AG04449 (cell line): ENCODE data around the gene FOXE1.

Experiments used
- CTCF ChIA-PET: fragments of 350-600 bp; formaldehyde crosslinking; extraction: SDS; loops from one replicate; lab custom pipeline; 2021; ENCODE audit warnings: antibody characterized with exemption; lab: Yijun Ruan, JAX
- POLR2A ChIA-PET: fragments of 400-600, 350-600 bp; formaldehyde crosslinking; extraction: SDS; loops from one replicate; lab custom pipeline; 2020; ENCODE audit warnings: antibody characterized with exemption, inconsistent platforms; lab: Yijun Ruan, JAX
- DNase-seq: peaks from one replicate; pipeline ENCODE4 v3.0.0-alpha.2; 2010; ENCODE audit warnings: low read depth, low spot score
- H3K4me3 ChIP-seq: 2 replicates; pipeline ENCODE4 v1.5.1; 2011; ENCODE audit warnings: low read depth, mild to moderate bottlenecking, control low read depth, low read length
- CTCF ChIP-seq: IDR thresholded peaks from one replicate; pipeline ENCODE4 v1.5.1; 2011; ENCODE audit warnings: mild to moderate bottlenecking, moderate library complexity, low read length, control low read depth, inconsistent platforms; ENCODE audit not compliant: insufficient read depth; ENCODE audit errors: missing control alignments

FOXE1 gene

GRCh38 chr9:97854696-97855485 lies 1.9 kb downstream of the FOXE1 start:
- no peak for TF ChIP-seq CTCF
- CTCF ChIA-PET = interaction anchor here (1.1 kb wide), 1 partner anchor 46 kb away, joined by 3 read pairs; no protein-coding TSS in a partner anchor
- H3K4me3 ChIP-seq = no peak overlapping the region
- no peak for DNase-seq
- POLR2A ChIA-PET = no interaction called here

- ChIA-PET POLR2A (no interaction called here), CTCF (no interaction called here)
- TF ChIP-seq CTCF = no peak
- no peak overlapping the region for H3K4me3 ChIP-seq
- no peak for DNase-seq
These were observed 2.5 kb downstream of the FOXE1 start for GRCh38 chr9:97855486-97855875.

- POLR2A ChIA-PET = no interaction called here
- no peak overlapping the region for H3K4me3 ChIP-seq
- CTCF ChIA-PET = no interaction called here
- no peak for TF ChIP-seq CTCF
- DNase-seq = no peak
These were observed 2.9 kb downstream of the FOXE1 start for GRCh38 chr9:97855899-97856298.

- ChIA-PET CTCF (interaction anchor here (0.5 kb wide), 1 partner anchor 145 kb away, joined by 3 read pairs; no protein-coding TSS in a partner anchor), POLR2A (no interaction called here)
These were observed 4.0 kb downstream of the FOXE1 start for GRCh38 chr9:97856857-97857605.

GRCh38 chr9:97857606-97858392 lies 4.8 kb downstream of the FOXE1 start:
- ChIA-PET POLR2A (no interaction called here), CTCF (no interaction called here)
- no peak for TF ChIP-seq CTCF
- no peak for DNase-seq
- H3K4me3 ChIP-seq = no peak overlapping the region

More at GRCh38 chr9:97856857-97857605, 4.0 kb downstream of the FOXE1 start:
- DNase-seq = no peak
- H3K4me3 ChIP-seq = no peak overlapping the region
- no peak for TF ChIP-seq CTCF

- H3K4me3 ChIP-seq = no peak overlapping the region
- CTCF ChIA-PET = no interaction called here
- POLR2A ChIA-PET = no interaction called here
- no peak for TF ChIP-seq CTCF
- DNase-seq = no peak
These were observed 5.3 kb downstream of the FOXE1 start for GRCh38 chr9:97858393-97858713.
